Ovary (tissue), 3 donors: ENCODE data around the gene PLBD2.

Source experiments
- EP300 ChIP-seq: sonication (generic); formaldehyde crosslinking; IDR thresholded peaks from one replicate; pipeline ENCODE4 v1.6.1; 2017; ENCODE audit warnings: antibody characterized with exemption
- POLR2A ChIP-seq: fragments of 450-650 bp; IDR thresholded peaks from one replicate; pipeline ENCODE4 v1.6.1; 2017; ENCODE audit warnings: antibody characterized with exemption, mild to moderate bottlenecking, moderate library complexity
- TF ChIP-seq, protein P1 (sequence below), 3 donors: fragments of 450-650 bp in 2 of 3; fragments of 200-600 bp in 1 of 3; IDR thresholded peaks; one replicate each; pipeline versions ENCODE4 v1.5.1 to v1.8.0; 2016 to 2022; ENCODE audit warnings: antibody characterized with exemption in 3 of 3, mild to moderate bottlenecking in 1 of 3
- donor health status: DM: no; HTN: no; CAD: no.

GRCh38 chr12:113381220-113381619 is 22.8 kb downstream of the PLBD2 start:
- TF ChIP-seq EP300 (no peak), POLR2A (no peak)
- TF ChIP-seq, protein P1, sequence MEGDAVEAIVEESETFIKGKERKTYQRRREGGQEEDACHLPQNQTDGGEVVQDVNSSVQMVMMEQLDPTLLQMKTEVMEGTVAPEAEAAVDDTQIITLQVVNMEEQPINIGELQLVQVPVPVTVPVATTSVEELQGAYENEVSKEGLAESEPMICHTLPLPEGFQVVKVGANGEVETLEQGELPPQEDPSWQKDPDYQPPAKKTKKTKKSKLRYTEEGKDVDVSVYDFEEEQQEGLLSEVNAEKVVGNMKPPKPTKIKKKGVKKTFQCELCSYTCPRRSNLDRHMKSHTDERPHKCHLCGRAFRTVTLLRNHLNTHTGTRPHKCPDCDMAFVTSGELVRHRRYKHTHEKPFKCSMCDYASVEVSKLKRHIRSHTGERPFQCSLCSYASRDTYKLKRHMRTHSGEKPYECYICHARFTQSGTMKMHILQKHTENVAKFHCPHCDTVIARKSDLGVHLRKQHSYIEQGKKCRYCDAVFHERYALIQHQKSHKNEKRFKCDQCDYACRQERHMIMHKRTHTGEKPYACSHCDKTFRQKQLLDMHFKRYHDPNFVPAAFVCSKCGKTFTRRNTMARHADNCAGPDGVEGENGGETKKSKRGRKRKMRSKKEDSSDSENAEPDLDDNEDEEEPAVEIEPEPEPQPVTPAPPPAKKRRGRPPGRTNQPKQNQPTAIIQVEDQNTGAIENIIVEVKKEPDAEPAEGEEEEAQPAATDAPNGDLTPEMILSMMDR (IDR thresholded peaks at IDR 0.05), result no peak
